Breast epithelium (tissue), 3 donors: ENCODE results near the gene C1orf159.

ENCODE experiments used
- POLR2A ChIP-seq: fragments of 450-650 bp; IDR thresholded peaks from one replicate; pipeline ENCODE4 v1.6.1; 2016; ENCODE audit warnings: antibody characterized with exemption, mild to moderate bottlenecking, moderate library complexity
- TF ChIP-seq, protein P1 (sequence below), 3 donors: fragments of 450-650 bp; IDR thresholded peaks; one replicate each; pipeline ENCODE4 v1.5.1; 2016 to 2017; ENCODE audit warnings: antibody characterized with exemption in 3 of 3, mild to moderate bottlenecking in 3 of 3, moderate library complexity in 3 of 3

DNA sequence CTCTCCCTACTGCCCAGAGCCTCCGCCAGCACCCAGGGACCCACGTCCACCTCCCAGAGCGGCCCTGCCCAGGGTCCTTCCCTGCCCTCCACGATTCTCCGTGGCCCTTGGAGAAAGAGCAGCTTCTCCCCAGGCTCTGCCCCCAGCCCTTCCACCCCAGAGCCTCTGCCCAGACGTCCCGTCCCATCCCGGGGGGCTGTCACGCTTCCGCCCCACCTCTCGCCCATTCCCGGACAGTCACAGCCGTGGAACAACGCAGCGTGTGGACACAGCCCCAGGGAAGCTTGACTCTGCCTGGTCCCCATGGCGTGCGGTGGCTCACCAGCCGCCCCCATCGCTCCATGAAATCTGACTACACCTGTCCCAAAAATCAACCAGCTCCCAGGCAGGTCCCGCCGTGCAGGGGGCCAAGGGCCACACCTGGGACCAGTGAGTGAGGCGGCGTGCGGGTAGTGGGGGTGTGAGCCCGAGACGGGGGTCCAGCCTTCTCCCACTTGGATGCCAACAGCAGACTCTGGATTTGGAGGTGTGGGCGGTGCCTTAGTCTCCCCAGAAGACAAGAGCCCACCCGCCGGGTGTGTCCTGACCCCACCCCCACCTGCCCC lies 45.3 kb upstream of the C1orf159 start:
- TF ChIP-seq, protein P1, sequence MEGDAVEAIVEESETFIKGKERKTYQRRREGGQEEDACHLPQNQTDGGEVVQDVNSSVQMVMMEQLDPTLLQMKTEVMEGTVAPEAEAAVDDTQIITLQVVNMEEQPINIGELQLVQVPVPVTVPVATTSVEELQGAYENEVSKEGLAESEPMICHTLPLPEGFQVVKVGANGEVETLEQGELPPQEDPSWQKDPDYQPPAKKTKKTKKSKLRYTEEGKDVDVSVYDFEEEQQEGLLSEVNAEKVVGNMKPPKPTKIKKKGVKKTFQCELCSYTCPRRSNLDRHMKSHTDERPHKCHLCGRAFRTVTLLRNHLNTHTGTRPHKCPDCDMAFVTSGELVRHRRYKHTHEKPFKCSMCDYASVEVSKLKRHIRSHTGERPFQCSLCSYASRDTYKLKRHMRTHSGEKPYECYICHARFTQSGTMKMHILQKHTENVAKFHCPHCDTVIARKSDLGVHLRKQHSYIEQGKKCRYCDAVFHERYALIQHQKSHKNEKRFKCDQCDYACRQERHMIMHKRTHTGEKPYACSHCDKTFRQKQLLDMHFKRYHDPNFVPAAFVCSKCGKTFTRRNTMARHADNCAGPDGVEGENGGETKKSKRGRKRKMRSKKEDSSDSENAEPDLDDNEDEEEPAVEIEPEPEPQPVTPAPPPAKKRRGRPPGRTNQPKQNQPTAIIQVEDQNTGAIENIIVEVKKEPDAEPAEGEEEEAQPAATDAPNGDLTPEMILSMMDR (IDR thresholded peaks at IDR 0.05): no peak
- TF ChIP-seq POLR2A: no peak
